Activated naive CD8-positive, alpha-beta T cell treated with anti-CD3 and anti-CD28 coated beads, Interleukin-2, amount 10 ng/mL, durations not matched to agents 7 days and 5 days (primary cell): ENCODE data around the gene DUXB. TPM values are rescaled to one million over a fixed set of nuclear protein-coding genes. Genes with fewer than 3 reads are reported as not detected.

Experiments used
- ATAC-seq: fragments of 150-1000 bp; cut with Tn5 transposase; one replicate; pipeline ENCODE4 v1.10.0; 2021; ENCODE audit warnings: low read depth, moderate library complexity
- POLR2A ChIA-PET: fragments of 350-600 bp; sonication (Branson Sonifier 250); formaldehyde crosslinking; loops from one replicate; lab custom pipeline; 2021; ENCODE audit warnings: antibody characterized with exemption; lab: Charles Lee
- DNase-seq: peaks from one replicate; pipeline ENCODE4 v3.0.0; 2021
- H3K27ac Mint-ChIP-seq: one replicate; pipeline ENCODE4 v1.8.0; 2022; ENCODE audit warnings: mild to moderate bottlenecking, mixed read lengths
- H3K27me3 Mint-ChIP-seq: one replicate; pipeline ENCODE4 v1.8.0; 2022; ENCODE audit warnings: mild to moderate bottlenecking, moderate library complexity, mixed read lengths
- H3K36me3 Mint-ChIP-seq: one replicate; pipeline ENCODE4 v1.8.0; 2021; ENCODE audit warnings: mild to moderate bottlenecking, mixed read lengths
- H3K4me1 Mint-ChIP-seq: one replicate; pipeline ENCODE4 v1.8.0; 2021; ENCODE audit warnings: mixed read lengths
- H3K4me3 Mint-ChIP-seq: one replicate; pipeline ENCODE4 v1.8.0; 2022; ENCODE audit warnings: mild to moderate bottlenecking, moderate library complexity, mixed read lengths
- H3K9me3 Mint-ChIP-seq: one replicate; pipeline ENCODE4 v1.8.0; 2021; ENCODE audit warnings: mixed read lengths
- total RNA-seq, 2 experiments: library from RNA; stranded (reverse); gene quantifications; one replicate each; pipeline ENCODE4 v1.2.3, GENCODE V29; 2021

DUXB gene
- total RNA-seq, 2 experiments from 2014 or later: not detected

GRCh38 chr16:75702242-75702641 is 981 bp upstream of the DUXB start:
- POLR2A ChIA-PET: no interaction called here
- peaks cover 3% of the 10 kb centered on the region for H3K27me3 Mint-ChIP-seq
- no peaks in the 10 kb centered on the region for H3K36me3 Mint-ChIP-seq
- H3K4me1 Mint-ChIP-seq: no peaks in the 10 kb centered on the region
- no peak overlapping the region for H3K4me3 Mint-ChIP-seq
- H3K9me3 Mint-ChIP-seq: no peaks in the 10 kb centered on the region
- DNase-seq (no peak), ATAC-seq (no peak)
- no peak overlapping the region for H3K27ac Mint-ChIP-seq

- Mint-ChIP-seq H3K27me3 (peaks cover 3% of the 10 kb centered on the region), H3K9me3 (no peaks in the 10 kb centered on the region), H3K27ac (no peak overlapping the region), H3K4me1 (no peaks in the 10 kb centered on the region), H3K4me3 (no peak overlapping the region), H3K36me3 (no peaks in the 10 kb centered on the region)
- POLR2A ChIA-PET: interaction anchor here (0.6 kb wide), 1 partner anchor 20 kb away, joined by 6 read pairs; no protein-coding TSS in a partner anchor
- DNase-seq (no peak), ATAC-seq (no peak)
Measured at GRCh38 chr16:75697571-75697970, 3.7 kb downstream of the DUXB start.

GRCh38 chr16:75695708-75696107 is 5.6 kb downstream of the DUXB start:
- no peak for DNase-seq
- Mint-ChIP-seq H3K27me3 (peaks cover under 1% of the 10 kb centered on the region), H3K36me3 (no peaks in the 10 kb centered on the region), H3K4me3 (no peak overlapping the region), H3K9me3 (no peaks in the 10 kb centered on the region), H3K27ac (no peak overlapping the region), H3K4me1 (no peaks in the 10 kb centered on the region)
- no peak for ATAC-seq
- POLR2A ChIA-PET: no interaction called here

GRCh38 chr16:75687361-75687760 is 13.9 kb downstream of the DUXB start:
- no peak overlapping the region for H3K4me3 Mint-ChIP-seq
- ATAC-seq: no peak
- no peak overlapping the region for H3K27ac Mint-ChIP-seq
- H3K9me3 Mint-ChIP-seq: peaks cover 7% of the 10 kb centered on the region
- no peaks in the 10 kb centered on the region for H3K36me3 Mint-ChIP-seq
- H3K27me3 Mint-ChIP-seq: peaks cover 2% of the 10 kb centered on the region
- no peak for DNase-seq
- no peaks in the 10 kb centered on the region for H3K4me1 Mint-ChIP-seq
- POLR2A ChIA-PET: no interaction called here

- ATAC-seq (no peak), DNase-seq (no peak)
- Mint-ChIP-seq H3K4me1 (no peaks in the 10 kb centered on the region), H3K9me3 (peaks cover 6% of the 10 kb centered on the region), H3K36me3 (no peaks in the 10 kb centered on the region), H3K27me3 (no peaks in the 10 kb centered on the region), H3K27ac (no peak overlapping the region), H3K4me3 (no peak overlapping the region)
- POLR2A ChIA-PET: no interaction called here
Measured at GRCh38 chr16:75682308-75682707, 19.0 kb downstream of the DUXB start.

GRCh38 chr16:75679366-75679765 is 21.9 kb downstream of the DUXB start:
- POLR2A ChIA-PET: no interaction called here

GRCh38 chr16:75676909-75677308 is 24.4 kb downstream of the DUXB start, which contains the start of gene CPHXL2:
CPHXL2 (minus strand) TSS chr16:75677009; CDS start chr16:75676999, 10 bp downstream.
- H3K27me3 Mint-ChIP-seq: no peaks in the 10 kb centered on the region
- H3K4me1 Mint-ChIP-seq: no peaks in the 10 kb centered on the region
- no peaks in the 10 kb centered on the region for H3K9me3 Mint-ChIP-seq
- no peak within 1 kb of the TSS for H3K27ac Mint-ChIP-seq
- ATAC-seq (no peak), DNase-seq (no peak)
- H3K36me3 Mint-ChIP-seq: no peaks in the 10 kb centered on the region
- POLR2A ChIA-PET: no interaction called here
- H3K4me3 Mint-ChIP-seq: no peak within 1 kb of the TSS

More at GRCh38 chr16:75679366-75679765, 21.9 kb downstream of the DUXB start:
- ATAC-seq (no peak), DNase-seq (no peak)
- H3K9me3 Mint-ChIP-seq: peaks cover 3% of the 10 kb centered on the region
- no peaks in the 10 kb centered on the region for H3K27me3 Mint-ChIP-seq
- H3K4me3 Mint-ChIP-seq: no peak overlapping the region
- H3K27ac Mint-ChIP-seq: no peak overlapping the region
- H3K4me1 Mint-ChIP-seq: no peaks in the 10 kb centered on the region
- no peaks in the 10 kb centered on the region for H3K36me3 Mint-ChIP-seq

- Mint-ChIP-seq H3K27me3 (no peaks in the 10 kb centered on the region), H3K4me1 (no peaks in the 10 kb centered on the region), H3K4me3 (no peak overlapping the region), H3K27ac (no peak overlapping the region), H3K36me3 (peaks cover 3% of the 10 kb centered on the region), H3K9me3 (no peaks in the 10 kb centered on the region)
- ATAC-seq (no peak), DNase-seq (no peak)
- POLR2A ChIA-PET: no interaction called here
Measured at GRCh38 chr16:75667503-75667902, 33.8 kb downstream of the DUXB start.

- Mint-ChIP-seq H3K9me3 (no peaks in the 10 kb centered on the region), H3K4me1 (peaks cover 4% of the 10 kb centered on the region), H3K27ac (no peak overlapping the region), H3K36me3 (peaks cover 22% of the 10 kb centered on the region), H3K27me3 (no peaks in the 10 kb centered on the region), H3K4me3 (no peak overlapping the region)
- ATAC-seq (no peak), DNase-seq (no peak)
- POLR2A ChIA-PET: interaction anchor here (3.1 kb wide), 1 partner anchor 12 kb away, joined by 16 read pairs; the partner anchor contains the start of genes KARS1 and TERF2IP
Measured at GRCh38 chr16:75660726-75661302, 40.4 kb downstream of the DUXB start.

GRCh38 chr16:75660321-75660720 is 40.9 kb downstream of the DUXB start:
- DNase-seq: no peak
- POLR2A ChIA-PET: interaction anchor here (1.1 to 3.1 kb wide), 2 partner anchors 12 to 17 kb away, joined by 3 to 16 read pairs; partner anchors contain the start of genes KARS1 and TERF2IP
- ATAC-seq: no peak
- Mint-ChIP-seq H3K27ac (no peak overlapping the region), H3K4me3 (no peak overlapping the region), H3K9me3 (no peaks in the 10 kb centered on the region), H3K4me1 (peaks cover 4% of the 10 kb centered on the region), H3K36me3 (peaks cover 24% of the 10 kb centered on the region), H3K27me3 (no peaks in the 10 kb centered on the region)

- DNase-seq (no peak), ATAC-seq (no peak)
- H3K36me3 Mint-ChIP-seq: peaks cover 30% of the 10 kb centered on the region
- peaks cover 14% of the 10 kb centered on the region for H3K4me1 Mint-ChIP-seq
- no peaks in the 10 kb centered on the region for H3K27me3 Mint-ChIP-seq
- no peaks in the 10 kb centered on the region for H3K9me3 Mint-ChIP-seq
- peak overlapping the region; percentile 25 for H3K27ac Mint-ChIP-seq
- POLR2A ChIA-PET: interaction anchor here (3.1 kb wide), 1 partner anchor 10 kb away, joined by 16 read pairs; the partner anchor contains the start of genes KARS1 and TERF2IP
- no peak overlapping the region for H3K4me3 Mint-ChIP-seq
Measured at GRCh38 chr16:75658175-75658574, 43.1 kb downstream of the DUXB start.

- ATAC-seq: no peak
- peaks cover 42% of the 10 kb centered on the region for H3K4me1 Mint-ChIP-seq
- H3K27ac Mint-ChIP-seq: peak overlapping the region; percentile 18
- DNase-seq: no peak
- H3K36me3 Mint-ChIP-seq: peaks cover 39% of the 10 kb centered on the region
- POLR2A ChIA-PET: interaction anchor here (0.6 kb wide), 1 partner anchor 94 kb away, joined by 3 read pairs; no protein-coding TSS in a partner anchor
- H3K9me3 Mint-ChIP-seq: no peaks in the 10 kb centered on the region
- no peaks in the 10 kb centered on the region for H3K27me3 Mint-ChIP-seq
- no peak overlapping the region for H3K4me3 Mint-ChIP-seq
Measured at GRCh38 chr16:75653922-75654321, 47.3 kb downstream of the DUXB start.

GRCh38 chr16:75648265-75649076 is 52.8 kb downstream of the DUXB start:
- peaks cover 18% of the 10 kb centered on the region for H3K36me3 Mint-ChIP-seq
- H3K27ac Mint-ChIP-seq: peak overlapping the region; percentile 98
- H3K4me3 Mint-ChIP-seq: peak overlapping the region; percentile 86
- peaks cover 56% of the 10 kb centered on the region for H3K4me1 Mint-ChIP-seq
- no peaks in the 10 kb centered on the region for H3K27me3 Mint-ChIP-seq
- ATAC-seq (peak; percentile 15), DNase-seq (peak; percentile 88)
- POLR2A ChIA-PET: interaction anchor here (0.5 to 4.4 kb wide), 21 partner anchors 11 to 1565 kb away, joined by 3 to 95 read pairs (median 5); partner anchors contain the start of genes ADAT1, CFDP1, GABARAPL2 and MON1B
- H3K9me3 Mint-ChIP-seq: no peaks in the 10 kb centered on the region
